ENCODE results near the gene FTSJ1. TPM values are rescaled to one million over a fixed set of nuclear protein-coding genes. Genes with fewer than 3 reads are reported as not detected.
"Not testable (repeated sequence)": the region's sequence is repeated elsewhere in the genome, so short reads cannot be mapped to it uniquely, and the experiment has no call there.

Gene FTSJ1
- total RNA-seq, 1 experiment from 2014 or later = 49.4 TPM

DNA sequence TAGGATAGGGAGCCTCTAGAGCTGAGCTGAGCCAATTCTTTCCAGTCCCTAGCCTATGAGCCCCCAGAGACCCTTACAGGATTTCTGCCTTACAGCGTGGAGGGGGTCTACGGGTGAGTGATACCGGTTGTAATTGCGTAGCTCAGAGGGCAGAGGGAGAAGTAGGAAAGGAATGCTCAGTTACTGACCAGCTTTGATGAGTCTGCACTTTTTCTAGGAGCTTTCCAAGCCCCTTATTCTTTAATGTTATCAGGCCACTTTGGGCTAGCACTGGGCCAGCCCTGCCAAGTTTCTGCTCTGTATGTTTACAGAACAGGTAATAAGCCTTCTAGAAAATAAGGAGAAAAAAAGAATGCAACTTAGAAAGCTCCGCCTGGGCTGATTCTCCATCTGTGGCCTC lies 46.4 kb upstream of the FTSJ1 start:
- H3K27me3 Mint-ChIP-seq (ENCODE audit: low read depth); H3K27ac ChIP-seq (ENCODE audit: insufficient read length, low read depth, low read length); H2AK5ac ChIP-seq (ENCODE audit: insufficient read length, low read length); H3K23ac ChIP-seq (ENCODE audit: insufficient read length, low read depth, low read length); H2AFZ ChIP-seq (ENCODE audit: low read length); H3K27me3 ChIP-seq (ENCODE audit: insufficient read depth, low read length); H3K4me2 ChIP-seq (ENCODE audit: insufficient read depth, insufficient read length, low read length); H3K27ac Mint-ChIP-seq; H4K20me1 ChIP-seq (ENCODE audit: control insufficient read depth, insufficient read depth, insufficient read length); H3K4me3 Mint-ChIP-seq; H2BK120ac ChIP-seq (ENCODE audit: low read depth, low read length, poor library complexity, severe bottlenecking); H4K5ac ChIP-seq (ENCODE audit: insufficient read length, low read depth, low read length); H3K4me1 ChIP-seq (ENCODE audit: insufficient read depth, low read length); H3K4ac ChIP-seq (ENCODE audit: low read depth, low read length); H3K14ac ChIP-seq (ENCODE audit: insufficient read depth, low read length); DNase-seq; H3K18ac ChIP-seq (ENCODE audit: insufficient read length, low read depth, low read length); H3K56ac ChIP-seq (ENCODE audit: insufficient read length, low read depth, low read length); H3K36me3 Mint-ChIP-seq (ENCODE audit: insufficient read depth in 1 of 3, low read depth in 3 of 3); H3K9ac ChIP-seq (ENCODE audit: extremely low read depth, insufficient read length, low read length); H2BK15ac ChIP-seq (ENCODE audit: low read depth, low read length); H3K79me1 ChIP-seq (ENCODE audit: insufficient read depth, low read depth, low read length, poor library complexity, severe bottlenecking); H3K9me3 ChIP-seq (ENCODE audit: control insufficient read depth, low read depth, low read length); H3K4me1 Mint-ChIP-seq; H3K79me2 ChIP-seq (ENCODE audit: insufficient read depth, low read length); H4K8ac ChIP-seq (replicated peaks; ENCODE audit: insufficient read length, low read depth, low read length); H4K91ac ChIP-seq (ENCODE audit: insufficient read length, low read depth, low read length); H2BK5ac ChIP-seq (ENCODE audit: insufficient read length, low read length); H2BK20ac ChIP-seq (ENCODE audit: low read depth, low read length, poor library complexity, severe bottlenecking); H3K23me2 ChIP-seq (ENCODE audit: insufficient read length, low read depth, low read length, poor library complexity, severe bottlenecking); H2BK12ac ChIP-seq (ENCODE audit: insufficient read length, low read depth, low read length); H3T11ph ChIP-seq (ENCODE audit: low read length): not testable (repeated sequence)
- no CpG with 5 or more reads among the region's 5 CpGs for WGBS (ENCODE audit: extremely low coverage, insufficient read length, low lambda C conversion rate)
- H3K9me3 Mint-ChIP-seq = peaks cover 45 to 52% of the 10 kb centered on the region in 2 experiments

DNA sequence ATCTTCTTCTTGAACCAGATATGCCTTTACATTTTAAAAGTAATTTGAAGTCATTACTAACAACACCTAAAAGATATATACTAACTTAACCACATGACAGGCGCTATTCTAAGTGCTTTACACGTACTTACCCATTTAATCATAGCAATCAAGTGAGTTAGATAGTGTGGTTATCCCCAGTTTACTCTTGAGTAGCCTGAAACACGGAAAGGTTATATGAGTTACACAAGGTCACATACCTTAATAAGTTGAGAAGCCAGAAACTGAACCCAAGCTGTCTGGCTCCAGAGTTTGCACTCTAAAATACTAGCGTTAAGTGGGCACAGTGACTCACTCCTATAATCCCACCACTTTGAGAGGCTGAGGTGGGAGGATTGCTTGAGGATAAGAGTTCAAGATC lies 45.8 kb upstream of the FTSJ1 start:
- not testable (repeated sequence) for H3K56ac ChIP-seq (ENCODE audit: insufficient read length, low read depth, low read length); H3K14ac ChIP-seq (ENCODE audit: insufficient read depth, low read length); H2BK15ac ChIP-seq (ENCODE audit: low read depth, low read length); H3K27me3 ChIP-seq (ENCODE audit: insufficient read depth, low read length); H3K4me3 Mint-ChIP-seq; H4K91ac ChIP-seq (ENCODE audit: insufficient read length, low read depth, low read length); DNase-seq; H4K8ac ChIP-seq (replicated peaks; ENCODE audit: insufficient read length, low read depth, low read length); H2AK5ac ChIP-seq (ENCODE audit: insufficient read length, low read length); H3K4me2 ChIP-seq (ENCODE audit: insufficient read depth, insufficient read length, low read length); H2BK5ac ChIP-seq (ENCODE audit: insufficient read length, low read length); H2BK20ac ChIP-seq (ENCODE audit: low read depth, low read length, poor library complexity, severe bottlenecking); H3K79me2 ChIP-seq (ENCODE audit: insufficient read depth, low read length); H4K5ac ChIP-seq (ENCODE audit: insufficient read length, low read depth, low read length); H3K27ac Mint-ChIP-seq; H3K18ac ChIP-seq (ENCODE audit: insufficient read length, low read depth, low read length); H3K27ac ChIP-seq (ENCODE audit: insufficient read length, low read depth, low read length); H3K4ac ChIP-seq (ENCODE audit: low read depth, low read length); H3T11ph ChIP-seq (ENCODE audit: low read length); H3K23ac ChIP-seq (ENCODE audit: insufficient read length, low read depth, low read length); H3K23me2 ChIP-seq (ENCODE audit: insufficient read length, low read depth, low read length, poor library complexity, severe bottlenecking); H4K20me1 ChIP-seq (ENCODE audit: control insufficient read depth, insufficient read depth, insufficient read length); H2BK12ac ChIP-seq (ENCODE audit: insufficient read length, low read depth, low read length); H3K9me3 ChIP-seq (ENCODE audit: control insufficient read depth, low read depth, low read length); H3K4me1 ChIP-seq (ENCODE audit: insufficient read depth, low read length); H3K27me3 Mint-ChIP-seq (ENCODE audit: low read depth); H3K9ac ChIP-seq (ENCODE audit: extremely low read depth, insufficient read length, low read length); H3K79me1 ChIP-seq (ENCODE audit: insufficient read depth, low read depth, low read length, poor library complexity, severe bottlenecking); H2BK120ac ChIP-seq (ENCODE audit: low read depth, low read length, poor library complexity, severe bottlenecking); H2AFZ ChIP-seq (ENCODE audit: low read length); H3K4me1 Mint-ChIP-seq
- peaks cover 50 to 57% of the 10 kb centered on the region in 2 experiments for H3K9me3 Mint-ChIP-seq
- H3K36me3 Mint-ChIP-seq (ENCODE audit: insufficient read depth in 1 of 3, low read depth in 3 of 3) = peaks cover 7 to 13% (median 8%) of the 10 kb centered on the region in 3 experiments; a peak in 6 of 7 replicates
- WGBS (ENCODE audit: extremely low coverage, insufficient read length, low lambda C conversion rate) = no CpG with 5 or more reads among the region's 4 CpGs

All from H9 (cell line).